Measurements from ENCODE around the gene KDR. TPM values are rescaled to one million over a fixed set of nuclear protein-coding genes. Genes with fewer than 3 reads are reported as not detected.

KDR gene
- total RNA-seq, 5 donors from 2014 or later (not counting 1 experiment from before 2014, with no cell fraction given): 0.10 to 0.28 (median 0.23) TPM; not detected in 2

- CTCF ChIA-PET: no interaction called here
- Histone ChIP-seq H3K4me1 (ENCODE audit: control insufficient read depth in 1 of 2, extremely low read depth in 1 of 2, insufficient read depth in 2 of 2, low read length in 2 of 2) (no peaks in the 10 kb centered on the region), H3K9me3 (no peaks in the 10 kb centered on the region), H3K27ac (ENCODE audit: low read length) (no peak overlapping the region), H3K27me3 (replicated peaks in 1 of 2; ENCODE audit: control insufficient read depth in 2 of 2, extremely low read depth in 1 of 2, insufficient read depth in 2 of 2, low read length in 1 of 2) (no peaks in the 10 kb centered on the region), H3K4me3 (ENCODE audit: control insufficient read depth in 1 of 2, extremely low read depth in 1 of 2, low read length in 1 of 2) (no peak overlapping the region), H3K36me3 (ENCODE audit: control insufficient read depth in 2 of 2, extremely low read depth in 1 of 2, insufficient read depth in 1 of 2, low read length in 1 of 2) (no peaks in the 10 kb centered on the region)
- no peak overlapping the region for H3K27ac Mint-ChIP-seq
- no peaks in the 10 kb centered on the region for H3K36me3 Mint-ChIP-seq
- H3K4me1 Mint-ChIP-seq: no peaks in the 10 kb centered on the region
- no peak overlapping the region for H3K4me3 Mint-ChIP-seq
- no peaks in the 10 kb centered on the region for H3K9me3 Mint-ChIP-seq
- WGBS (ENCODE audit: insufficient coverage): 93% methylated on average over 5 of the region's 10 CpGs
- POLR2A ChIA-PET: no interaction called here
- DNase-seq (no peak), ATAC-seq (replicated peaks in 1 of 4) (no peak)
- peaks cover 0 to 6% of the 10 kb centered on the region in 2 donors for H3K27me3 Mint-ChIP-seq
Observed at GRCh38 chr4:55098456-55099204, 26.8 kb downstream of the KDR start.

GRCh38 chr4:55096619-55097018 lies 28.8 kb downstream of the KDR start:
- Histone ChIP-seq H3K4me1 (ENCODE audit: control insufficient read depth in 1 of 2, extremely low read depth in 1 of 2, insufficient read depth in 2 of 2, low read length in 2 of 2) (no peaks in the 10 kb centered on the region), H3K36me3 (ENCODE audit: control insufficient read depth in 2 of 2, extremely low read depth in 1 of 2, insufficient read depth in 1 of 2, low read length in 1 of 2) (no peaks in the 10 kb centered on the region), H3K4me3 (ENCODE audit: control insufficient read depth in 1 of 2, extremely low read depth in 1 of 2, low read length in 1 of 2) (no peak overlapping the region), H3K27ac (ENCODE audit: low read length) (no peak overlapping the region), H3K9me3 (no peaks in the 10 kb centered on the region), H3K27me3 (replicated peaks in 1 of 2; ENCODE audit: control insufficient read depth in 2 of 2, extremely low read depth in 1 of 2, insufficient read depth in 2 of 2, low read length in 1 of 2) (no peaks in the 10 kb centered on the region)
- DNase-seq: no peak
- ATAC-seq (replicated peaks in 1 of 4): no peak
- ChIA-PET POLR2A (no interaction called here), CTCF (no interaction called here)
- no peaks in the 10 kb centered on the region for H3K9me3 Mint-ChIP-seq
- H3K4me3 Mint-ChIP-seq: no peak overlapping the region
- H3K27ac Mint-ChIP-seq: no peak overlapping the region
- 80% methylated on average over 1 of the region's 4 CpGs for WGBS (ENCODE audit: insufficient coverage)
- H3K27me3 Mint-ChIP-seq: peaks cover 0 to 14% of the 10 kb centered on the region in 2 donors
- H3K4me1 Mint-ChIP-seq: no peaks in the 10 kb centered on the region
- H3K36me3 Mint-ChIP-seq: no peaks in the 10 kb centered on the region

GRCh38 chr4:55096045-55096444 lies 29.4 kb downstream of the KDR start:
- H3K9me3 ChIP-seq: no peaks in the 10 kb centered on the region
- H3K27ac Mint-ChIP-seq: no peak overlapping the region
- H3K4me1 ChIP-seq (ENCODE audit: control insufficient read depth in 1 of 2, extremely low read depth in 1 of 2, insufficient read depth in 2 of 2, low read length in 2 of 2): no peaks in the 10 kb centered on the region
- peaks cover 0 to 14% of the 10 kb centered on the region in 2 donors for H3K27me3 Mint-ChIP-seq
- H3K36me3 Mint-ChIP-seq: no peaks in the 10 kb centered on the region
- H3K9me3 Mint-ChIP-seq: no peaks in the 10 kb centered on the region
- WGBS (ENCODE audit: insufficient coverage): no CpG with 5 or more reads among the region's 3 CpGs
- POLR2A ChIA-PET: interaction anchor here in 1 of 2 donors (0.7 kb wide), 1 partner anchor 281 kb away, joined by 3 read pairs; no protein-coding TSS in a partner anchor
- no peak overlapping the region for H3K4me3 ChIP-seq (ENCODE audit: control insufficient read depth in 1 of 2, extremely low read depth in 1 of 2, low read length in 1 of 2)
- no peaks in the 10 kb centered on the region for H3K36me3 ChIP-seq (ENCODE audit: control insufficient read depth in 2 of 2, extremely low read depth in 1 of 2, insufficient read depth in 1 of 2, low read length in 1 of 2)
- no peak overlapping the region for H3K27ac ChIP-seq (ENCODE audit: low read length)
- no peak overlapping the region for H3K4me3 Mint-ChIP-seq
- DNase-seq (no peak), ATAC-seq (replicated peaks in 1 of 4) (no peak)
- no peaks in the 10 kb centered on the region for H3K4me1 Mint-ChIP-seq
- no peaks in the 10 kb centered on the region for H3K27me3 ChIP-seq (replicated peaks in 1 of 2; ENCODE audit: control insufficient read depth in 2 of 2, extremely low read depth in 1 of 2, insufficient read depth in 2 of 2, low read length in 1 of 2)
- CTCF ChIA-PET: no interaction called here

- POLR2A ChIA-PET: no interaction called here
Observed at GRCh38 chr4:55092504-55092903, 32.9 kb downstream of the KDR start.

GRCh38 chr4:55089916-55090315 lies 35.5 kb downstream of the KDR start:
- Mint-ChIP-seq H3K9me3 (no peaks in the 10 kb centered on the region), H3K4me3 (no peak overlapping the region), H3K27me3 (peaks cover 0 to 8% of the 10 kb centered on the region in 2 donors), H3K4me1 (no peaks in the 10 kb centered on the region), H3K27ac (no peak overlapping the region), H3K36me3 (no peaks in the 10 kb centered on the region)
- Histone ChIP-seq H3K27me3 (replicated peaks in 1 of 2; ENCODE audit: control insufficient read depth in 2 of 2, extremely low read depth in 1 of 2, insufficient read depth in 2 of 2, low read length in 1 of 2) (no peaks in the 10 kb centered on the region), H3K4me1 (ENCODE audit: control insufficient read depth in 1 of 2, extremely low read depth in 1 of 2, insufficient read depth in 2 of 2, low read length in 2 of 2) (no peaks in the 10 kb centered on the region), H3K4me3 (ENCODE audit: control insufficient read depth in 1 of 2, extremely low read depth in 1 of 2, low read length in 1 of 2) (no peak overlapping the region), H3K27ac (ENCODE audit: low read length) (no peak overlapping the region), H3K36me3 (ENCODE audit: control insufficient read depth in 2 of 2, extremely low read depth in 1 of 2, insufficient read depth in 1 of 2, low read length in 1 of 2) (no peaks in the 10 kb centered on the region), H3K9me3 (no peaks in the 10 kb centered on the region)
- whole genome bisulfite sequencing (ENCODE audit: insufficient coverage): 96% methylated on average over 6 of the region's 6 CpGs
- DNase-seq (no peak), ATAC-seq (replicated peaks in 1 of 4) (no peak)
- CTCF ChIA-PET: no interaction called here
- POLR2A ChIA-PET: interaction anchor here in 1 of 2 donors (0.7 kb wide), 1 partner anchor 1344 kb away, joined by 15 read pairs; no protein-coding TSS in a partner anchor

More at GRCh38 chr4:55092504-55092903, 32.9 kb downstream of the KDR start:
- no peak for DNase-seq
- Histone ChIP-seq H3K36me3 (ENCODE audit: control insufficient read depth in 2 of 2, extremely low read depth in 1 of 2, insufficient read depth in 1 of 2, low read length in 1 of 2) (no peaks in the 10 kb centered on the region), H3K4me3 (ENCODE audit: control insufficient read depth in 1 of 2, extremely low read depth in 1 of 2, low read length in 1 of 2) (no peak overlapping the region), H3K27me3 (replicated peaks in 1 of 2; ENCODE audit: control insufficient read depth in 2 of 2, extremely low read depth in 1 of 2, insufficient read depth in 2 of 2, low read length in 1 of 2) (no peaks in the 10 kb centered on the region), H3K4me1 (ENCODE audit: control insufficient read depth in 1 of 2, extremely low read depth in 1 of 2, insufficient read depth in 2 of 2, low read length in 2 of 2) (no peaks in the 10 kb centered on the region), H3K27ac (ENCODE audit: low read length) (no peak overlapping the region), H3K9me3 (no peaks in the 10 kb centered on the region)
- H3K4me1 Mint-ChIP-seq: no peaks in the 10 kb centered on the region
- H3K4me3 Mint-ChIP-seq: no peak overlapping the region
- peaks cover 0 to 14% of the 10 kb centered on the region in 2 donors for H3K27me3 Mint-ChIP-seq
- H3K27ac Mint-ChIP-seq: no peak overlapping the region
- WGBS (ENCODE audit: insufficient coverage): 93% methylated on average over 2 of the region's 2 CpGs
- no peak for ATAC-seq (replicated peaks in 1 of 4)
- H3K36me3 Mint-ChIP-seq: no peaks in the 10 kb centered on the region
- no peaks in the 10 kb centered on the region for H3K9me3 Mint-ChIP-seq
- CTCF ChIA-PET: no interaction called here

- DNase-seq (no peak), ATAC-seq (replicated peaks in 1 of 4) (no peak)
- no peaks in the 10 kb centered on the region for H3K27me3 ChIP-seq (replicated peaks in 1 of 2; ENCODE audit: control insufficient read depth in 2 of 2, extremely low read depth in 1 of 2, insufficient read depth in 2 of 2, low read length in 1 of 2)
- Mint-ChIP-seq H3K4me3 (no peak overlapping the region), H3K4me1 (no peaks in the 10 kb centered on the region), H3K36me3 (no peaks in the 10 kb centered on the region), H3K9me3 (no peaks in the 10 kb centered on the region), H3K27me3 (peaks cover 2 to 8% of the 10 kb centered on the region in 2 donors), H3K27ac (no peak overlapping the region)
- CTCF ChIA-PET: no interaction called here
- POLR2A ChIA-PET: no interaction called here
- H3K36me3 ChIP-seq (ENCODE audit: control insufficient read depth in 2 of 2, extremely low read depth in 1 of 2, insufficient read depth in 1 of 2, low read length in 1 of 2): no peaks in the 10 kb centered on the region
- no CpG with 5 or more reads among the region's 1 CpG for WGBS (ENCODE audit: insufficient coverage)
- H3K27ac ChIP-seq (ENCODE audit: low read length): no peak overlapping the region
- H3K9me3 ChIP-seq: no peaks in the 10 kb centered on the region
- H3K4me1 ChIP-seq (ENCODE audit: control insufficient read depth in 1 of 2, extremely low read depth in 1 of 2, insufficient read depth in 2 of 2, low read length in 2 of 2): no peaks in the 10 kb centered on the region
- H3K4me3 ChIP-seq (ENCODE audit: control insufficient read depth in 1 of 2, extremely low read depth in 1 of 2, low read length in 1 of 2): no peak overlapping the region
Observed at GRCh38 chr4:55087913-55088260, 37.5 kb downstream of the KDR start.

All from T-cell (primary cell).